Right lobe of liver (tissue), 6 donors: ENCODE results near the gene DVL1. TPM values are rescaled to one million over a fixed set of nuclear protein-coding genes. Genes with fewer than 3 reads are reported as not detected.
"Not testable (repeated sequence)": the region's sequence is repeated elsewhere in the genome, so short reads cannot be mapped to it uniquely, and the experiment has no call there.

ENCODE experiments used
- ATAC-seq, 4 donors: fragments of 200-7000 bp; cut with Tn5 transposase; one replicate each; pipeline ENCODE4 v1.9.1; 2020; ENCODE audit warnings: mild to moderate bottlenecking in 4 of 4, moderate library complexity in 4 of 4
- DNase-seq, 3 donors: peaks; one replicate each; pipeline ENCODE4 v3.0.0-alpha.2; 2020
- H3K27ac ChIP-seq, 3 donors: fragments of 200-600 bp; one replicate each; pipeline ENCODE4 v1.8.0; 2022
- H3K27me3 ChIP-seq, 2 donors: fragments of 200-600 bp; one replicate each; pipeline ENCODE4 v1.8.0; 2022
- H3K36me3 ChIP-seq, 4 donors: fragments of 200-600 bp; sonication (generic) in 1 of 4; one replicate each; pipeline versions ENCODE4 v1.5.1 to v1.8.0; 2017 to 2022; ENCODE audit warnings: control low read depth in 1 of 4
- H3K4me1 ChIP-seq, 4 donors: fragments of 200-600 bp; sonication (generic) in 1 of 4; one replicate each; pipeline versions ENCODE4 v1.5.1 to v1.8.0; 2017 to 2022; ENCODE audit warnings: control low read depth in 1 of 4
- H3K4me3 ChIP-seq, 3 donors: fragments of 200-600 bp; one replicate each; pipeline ENCODE4 v1.8.0; 2022
- H3K9me3 ChIP-seq, 4 donors: fragments of 200-600 bp; sonication (generic) in 1 of 4; one replicate each; pipeline versions ENCODE4 v1.5.1 to v1.8.0; 2017 to 2022; ENCODE audit warnings: control low read depth in 1 of 4
- CTCF ChIP-seq, 4 donors: fragments of 200-600 bp in 3 of 4; fragments of 450-650 bp in 1 of 4; IDR thresholded peaks; one replicate each; pipeline versions ENCODE4 v1.5.1 to v1.8.0; 2016 to 2022; ENCODE audit warnings: antibody characterized with exemption in 4 of 4, mild to moderate bottlenecking in 2 of 4
- POLR2A ChIP-seq: fragments of 450-650 bp; IDR thresholded peaks from one replicate; pipeline ENCODE4 v1.6.1; 2017; ENCODE audit warnings: antibody characterized with exemption, mild to moderate bottlenecking
- WGBS: methylation state at CpG from one replicate; pipeline ENCODE4 v1.1.6; 2018; ENCODE audit warnings: low coverage, low lambda C conversion rate; ENCODE audit not compliant: insufficient coverage; ENCODE audit errors: missing lambda C conversion rate; 5-methylcytosine and 5-hydroxymethylcytosine counted together
- intact Hi-C, 2 donors: fragments of 100-400 bp; cut with DNase I; formaldehyde crosslinking; loops; one replicate each; pipeline versions ENCODE4 v1.11.2 to v1.14.1; 2022
- total RNA-seq, 6 experiments: library from RNA; depleted of rRNA in 2 of 6; stranded (reverse); fragments of >200 nt in 2 of 6; fragmentation: NEBNext Ultra II Directional in 3 of 6; extraction: Animal tissue kit (Norgen Biotek cat#: 25700) in 3 of 6; gene quantifications; one replicate each; pipeline versions ENCODE4 v1.1.0 to v1.2.4, GENCODE V29; 2016 to 2023
- donor health status: DM: no; HTN: yes; CAD: no.
- donor health status: DM: no; HTN: no; CAD: no.
- donor health status: DM: no; HTN: no; CAD: no.
- donor health status: DM: no; HTN: yes; CAD: no.
- donor health status: DM: no; HTN: yes; CAD: no.

DVL1 gene
- total RNA-seq, 6 experiments from 2014 or later, result 32.7 to 54.6 (median 41.2) TPM

GRCh38 chr1:1319646-1319941 is 29.6 kb downstream of the DVL1 start:
- Histone ChIP-seq H3K9me3 (no peaks in the 10 kb centered on the region), H3K4me3 (no peak overlapping the region), H3K27ac (no peak overlapping the region), H3K4me1 (peaks cover 0 to 22% (median 0%) of the 10 kb centered on the region in 4 donors), H3K27me3 (no peaks in the 10 kb centered on the region), H3K36me3 (peaks cover 0 to 9% (median 4%) of the 10 kb centered on the region in 4 donors)
- TF ChIP-seq CTCF (IDR thresholded peaks at IDR 0.05), result no peak
- TF ChIP-seq POLR2A, result no peak
- DNase-seq (no peak), ATAC-seq (no peak)
- WGBS, result 88% methylated on average over 10 of the region's 13 CpGs
- intact Hi-C loops, result no loop called here

- no peak for DNase-seq
- Histone ChIP-seq H3K27ac (no peak overlapping the region), H3K9me3 (no peaks in the 10 kb centered on the region), H3K4me1 (peaks cover 0 to 22% (median 0%) of the 10 kb centered on the region in 4 donors), H3K4me3 (no peak overlapping the region), H3K27me3 (no peaks in the 10 kb centered on the region), H3K36me3 (peaks cover 0 to 15% (median 9%) of the 10 kb centered on the region in 4 donors)
- 83% methylated on average over 8 of the region's 36 CpGs for WGBS
- no peak for ATAC-seq
- intact Hi-C loops, result no loop called here
- TF ChIP-seq POLR2A, result no peak
- TF ChIP-seq CTCF (IDR thresholded peaks at IDR 0.05), result no peak
Measured at GRCh38 chr1:1318777-1319645, 30.2 kb downstream of the DVL1 start.

GRCh38 chr1:1318131-1318652 is 31.0 kb downstream of the DVL1 start:
- Histone ChIP-seq H3K4me3 (no peak overlapping the region), H3K4me1 (peaks cover 0 to 19% (median 0%) of the 10 kb centered on the region in 4 donors), H3K27ac (no peak overlapping the region), H3K27me3 (no peaks in the 10 kb centered on the region), H3K36me3 (peaks cover 0 to 23% (median 14%) of the 10 kb centered on the region in 4 donors), H3K9me3 (no peaks in the 10 kb centered on the region)
- ATAC-seq (peak; percentile 68 to 85 (median 82)), DNase-seq (peak in 2 of 3 donors; percentile 75 to 76)
- WGBS, result 59% methylated on average over 7 of the region's 9 CpGs
- TF ChIP-seq CTCF (IDR thresholded peaks at IDR 0.05), result no peak
- intact Hi-C loops, result no loop called here

- WGBS, result 90% methylated on average over 6 of the region's 6 CpGs
- peaks cover 0 to 18% (median 0%) of the 10 kb centered on the region in 4 donors for H3K4me1 ChIP-seq
- H3K4me3 ChIP-seq, result no peak overlapping the region
- no peaks in the 10 kb centered on the region for H3K27me3 ChIP-seq
- TF ChIP-seq POLR2A (no peak), CTCF (IDR thresholded peaks at IDR 0.05) (no peak)
- H3K36me3 ChIP-seq, result peaks cover 0 to 31% (median 15%) of the 10 kb centered on the region in 4 donors
- no peak overlapping the region for H3K27ac ChIP-seq
- ATAC-seq, result no peak
- intact Hi-C loops, result no loop called here
- no peaks in the 10 kb centered on the region for H3K9me3 ChIP-seq
- no peak for DNase-seq
Measured at GRCh38 chr1:1317420-1317819, 31.8 kb downstream of the DVL1 start.

GRCh38 chr1:1316199-1316598 is 33.0 kb downstream of the DVL1 start:
- intact Hi-C loops, H3K27ac ChIP-seq, DNase-seq, H3K27me3 ChIP-seq, H3K4me3 ChIP-seq, H3K9me3 ChIP-seq, ATAC-seq: not testable (repeated sequence)
- Histone ChIP-seq H3K4me1 (peaks cover 0 to 18% (median 0%) of the 10 kb centered on the region in 4 donors), H3K36me3 (peaks cover 0 to 43% (median 15%) of the 10 kb centered on the region in 4 donors)
- 83% methylated on average over 6 of the region's 8 CpGs for WGBS
